C1 segment of cervical spinal cord (tissue), 14 donors: Measurements from ENCODE around the gene ISG15.

Experiments
- DNase-seq, 14 donors: peaks; one replicate each; lab custom pipeline; 2025; lab: John Stamatoyannopoulos, UW

The ISG15 gene

GRCh38 chr1:1013105-1013921, at the start of gene ISG15:
ISG15 (plus strand) TSS chr1:1013497; CDS start chr1:1013574, 77 bp downstream.
- DNase-seq, result peak in 13 of 14 donors; percentile 8 to 84 (median 63)

DNA sequence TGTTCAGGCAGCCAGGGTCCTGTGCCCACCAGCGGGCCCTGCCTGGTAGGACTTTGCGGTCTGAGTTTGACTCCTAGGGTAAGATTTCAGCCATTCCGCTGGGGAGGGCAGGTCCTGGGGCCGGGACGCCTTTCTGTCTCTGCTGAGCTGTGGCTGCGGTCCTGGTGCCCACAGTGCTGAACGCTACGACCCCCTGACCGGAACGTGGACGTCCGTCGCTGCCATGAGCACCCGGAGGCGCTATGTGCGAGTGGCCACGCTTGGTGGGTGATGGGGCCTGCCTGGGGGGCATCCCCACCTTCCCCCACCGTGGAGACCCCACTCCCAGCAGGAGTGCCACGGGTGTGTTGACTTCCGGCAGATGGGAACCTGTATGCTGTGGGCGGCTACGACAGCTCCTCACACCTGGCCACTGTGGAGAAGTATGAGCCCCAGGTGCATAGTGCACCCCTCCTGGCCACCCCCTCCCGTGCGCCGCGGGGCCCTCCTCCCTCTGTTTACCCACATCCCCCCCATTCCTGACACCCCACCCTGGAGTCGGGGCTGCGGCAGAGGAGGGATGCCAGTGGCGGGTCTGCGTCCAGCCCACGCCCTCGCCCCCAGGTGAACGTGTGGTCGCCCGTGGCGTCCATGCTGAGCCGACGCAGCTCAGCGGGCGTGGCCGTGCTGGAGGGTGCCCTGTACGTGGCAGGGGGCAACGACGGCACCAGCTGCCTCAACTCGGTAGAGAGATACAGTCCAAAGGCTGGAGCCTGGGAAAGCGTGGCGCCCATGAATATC, 49.4 kb upstream of the ISG15 start:
- no peak for DNase-seq

DNA sequence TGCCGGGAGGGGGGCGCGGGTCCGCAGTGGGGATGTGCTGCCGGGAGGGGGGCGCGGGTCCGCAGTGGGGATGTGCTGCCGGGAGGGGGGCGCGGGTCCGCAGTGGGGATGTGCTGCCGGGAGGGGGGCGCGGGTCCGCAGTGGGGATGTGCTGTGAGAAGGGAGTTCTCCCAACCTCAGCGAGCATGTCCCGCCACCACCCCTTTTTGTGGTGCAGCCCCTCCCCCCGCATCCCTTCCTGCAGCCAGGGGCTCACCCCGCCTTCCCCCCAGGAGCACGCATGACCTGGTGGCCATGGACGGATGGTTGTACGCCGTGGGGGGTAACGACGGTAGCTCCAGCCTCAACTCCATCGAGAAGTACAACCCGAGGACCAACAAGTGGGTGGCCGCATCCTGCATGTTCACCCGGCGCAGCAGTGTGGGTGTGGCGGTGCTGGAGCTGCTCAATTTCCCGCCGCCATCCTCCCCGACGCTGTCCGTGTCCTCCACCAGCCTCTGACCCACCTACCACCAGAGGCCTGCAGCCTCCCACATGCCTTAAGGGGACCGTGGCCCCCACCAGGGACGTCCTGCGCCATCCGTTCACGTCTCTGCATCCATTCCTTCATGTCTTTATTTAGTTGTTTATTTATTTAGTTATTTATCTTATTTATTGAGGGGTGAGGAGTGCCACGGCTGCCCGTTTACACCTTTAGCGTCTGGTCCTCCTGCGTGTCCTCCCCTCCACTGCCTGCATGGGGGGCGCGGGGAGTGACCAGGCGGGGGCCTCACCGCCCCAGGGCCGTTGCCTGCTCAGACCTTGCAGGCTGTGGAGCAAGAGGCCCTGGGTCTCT, 48.4 kb upstream of the ISG15 start:
- no peak for DNase-seq

GRCh38 chr1:965526-966134, 47.7 kb upstream of the ISG15 start:
- DNase-seq, result no peak

- DNase-seq, result no peak
Observed at GRCh38 chr1:966135-966703, 47.1 kb upstream of the ISG15 start, which contains the start of gene PLEKHN1. PLEKHN1 (plus strand) TSS chr1:966482; CDS start chr1:966532, 50 bp downstream.

- DNase-seq, result no peak
Observed at GRCh38 chr1:966704-967300, 46.5 kb upstream of the ISG15 start.

GRCh38 chr1:967466-968343, 45.6 kb upstream of the ISG15 start:
- no peak for DNase-seq

DNA sequence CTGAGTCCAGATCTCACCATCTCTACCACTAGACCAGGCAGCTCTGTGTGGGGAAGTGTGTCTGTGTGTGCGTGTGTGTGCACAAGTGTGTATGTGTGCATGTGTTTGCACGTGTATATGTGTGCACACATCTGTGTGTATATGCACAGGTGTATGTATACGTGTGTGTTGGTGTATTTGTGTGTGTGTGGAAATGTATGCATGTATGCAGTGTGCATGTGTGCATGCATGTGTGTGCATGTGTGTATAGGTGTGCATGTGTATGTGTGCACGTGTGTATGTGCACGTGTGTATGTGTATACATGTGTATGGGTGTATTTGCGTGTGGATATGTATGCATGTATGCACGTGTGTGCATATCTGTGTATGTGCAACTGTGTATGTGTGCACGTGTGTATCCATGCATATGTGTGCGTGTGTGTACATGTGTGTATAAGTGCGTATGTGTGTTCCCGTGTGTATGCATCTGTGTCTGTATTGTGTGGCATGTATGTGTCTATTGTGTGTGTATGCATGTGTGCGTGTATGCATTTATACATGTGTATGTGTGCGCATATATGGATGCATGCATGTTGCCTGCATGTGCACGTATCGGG, 43.9 kb upstream of the ISG15 start:
- DNase-seq, result no peak

DNA sequence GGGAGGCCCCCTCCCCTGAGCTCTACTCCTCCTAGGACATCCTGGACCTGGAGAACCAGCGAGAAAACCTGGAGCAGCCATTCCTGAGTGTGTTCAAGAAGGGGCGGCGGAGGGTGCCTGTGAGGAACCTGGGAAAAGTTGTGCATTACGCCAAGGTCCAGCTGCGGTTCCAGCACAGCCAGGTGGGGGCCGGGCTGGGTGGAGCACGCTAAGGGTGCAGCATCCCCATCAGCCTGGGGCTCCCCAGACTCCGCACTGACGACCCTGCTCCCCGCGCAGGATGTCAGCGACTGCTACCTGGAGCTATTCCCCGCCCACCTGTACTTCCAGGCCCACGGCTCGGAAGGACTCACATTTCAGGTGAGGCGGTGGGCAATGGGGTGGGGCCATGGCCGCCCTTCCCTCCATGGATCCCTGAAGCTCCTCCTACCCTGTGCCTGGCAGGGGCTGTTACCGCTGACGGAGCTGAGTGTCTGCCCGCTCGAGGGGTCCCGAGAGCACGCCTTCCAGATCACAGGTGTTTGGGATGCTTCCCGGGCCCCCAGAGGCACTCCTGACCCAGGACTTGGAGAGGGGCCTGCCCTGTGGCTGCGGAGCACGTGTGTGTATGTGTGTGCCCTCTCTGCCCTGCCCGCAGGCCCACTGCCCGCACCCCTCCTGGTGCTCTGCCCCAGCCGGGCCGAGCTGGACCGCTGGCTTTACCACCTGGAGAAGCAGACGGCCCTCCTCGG, 42.9 kb upstream of the ISG15 start:
- DNase-seq, result no peak

DNA sequence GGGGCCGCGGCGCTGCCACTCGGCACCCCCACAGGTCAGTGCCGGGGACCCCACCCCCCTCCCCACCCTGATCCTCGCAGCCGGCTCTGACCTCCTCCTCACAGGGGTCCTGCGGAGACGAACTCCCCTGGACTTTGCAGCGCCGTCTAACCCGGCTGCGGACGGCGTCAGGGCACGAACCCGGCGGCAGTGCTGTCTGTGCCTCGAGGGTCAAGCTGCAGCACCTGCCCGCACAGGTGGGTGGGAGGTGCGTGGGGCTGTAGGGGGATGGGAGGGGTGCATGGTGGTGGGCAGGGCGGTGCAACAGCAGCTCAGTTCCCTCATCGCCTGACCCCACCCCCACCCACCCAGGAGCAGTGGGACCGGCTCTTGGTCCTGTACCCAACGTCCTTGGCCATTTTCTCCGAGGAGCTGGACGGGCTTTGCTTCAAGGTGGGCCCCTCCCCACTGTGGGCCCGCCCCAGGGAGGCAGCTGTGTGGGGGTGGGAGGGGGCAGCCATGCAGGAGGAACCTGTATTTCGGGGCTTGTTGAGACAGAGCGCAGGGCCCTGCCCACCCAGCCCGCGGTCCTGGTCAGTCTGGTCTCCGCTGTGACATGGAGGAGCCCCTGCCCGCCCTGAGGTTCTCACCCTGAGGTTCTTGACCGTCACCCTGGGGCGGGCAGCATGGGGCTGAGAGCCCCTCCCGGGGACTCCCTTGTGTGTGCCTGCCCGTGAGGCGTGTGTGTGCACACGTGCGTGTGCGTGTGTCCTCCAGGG, 42.1 kb upstream of the ISG15 start:
- DNase-seq, result no peak

GRCh38 chr1:971751-972506, 41.4 kb upstream of the ISG15 start:
- no peak for DNase-seq

GRCh38 chr1:972726-973458, 40.4 kb upstream of the ISG15 start:
- no peak for DNase-seq

DNA sequence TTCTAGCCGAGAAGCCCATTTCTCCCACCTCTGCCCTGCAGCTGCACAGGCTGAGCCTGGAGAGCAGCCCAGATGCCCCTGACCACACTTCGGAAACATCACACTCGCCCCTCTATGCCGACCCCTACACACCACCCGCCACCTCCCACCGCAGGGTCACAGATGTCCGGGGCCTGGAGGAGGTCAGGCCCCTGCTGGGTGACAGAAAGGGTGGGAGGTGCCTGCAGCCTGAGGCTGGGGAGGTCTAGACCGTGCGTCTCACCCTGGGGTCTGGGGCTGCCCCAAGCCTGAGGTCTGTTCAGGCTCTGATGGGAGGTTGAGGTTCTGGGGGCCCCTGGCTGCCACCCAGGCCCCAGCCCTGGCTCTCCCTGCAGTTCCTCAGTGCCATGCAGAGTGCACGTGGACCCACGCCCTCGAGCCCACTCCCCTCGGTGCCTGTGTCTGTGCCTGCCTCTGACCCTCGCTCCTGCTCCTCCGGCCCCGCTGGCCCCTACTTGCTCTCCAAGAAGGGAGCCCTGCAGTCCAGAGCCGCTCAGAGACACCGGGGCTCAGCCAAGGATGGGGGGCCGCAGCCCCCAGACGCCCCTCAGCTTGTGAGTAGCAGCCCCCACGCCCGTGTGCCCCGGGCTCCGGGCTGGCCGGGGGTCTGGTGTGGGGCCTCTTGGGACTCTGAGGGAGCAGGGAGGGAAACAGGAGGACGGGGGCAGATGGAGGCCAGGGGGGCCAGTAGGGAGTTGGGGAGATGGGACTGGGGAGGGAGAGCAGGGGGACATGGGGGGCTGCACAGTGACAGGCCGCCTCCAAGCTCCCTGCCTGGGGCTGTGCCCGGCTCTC, 39.6 kb upstream of the ISG15 start:
- no peak for DNase-seq

GRCh38 chr1:974293-974640, 39.0 kb upstream of the ISG15 start:
- DNase-seq, result no peak

GRCh38 chr1:974687-975328, 38.5 kb upstream of the ISG15 start:
- DNase-seq, result no peak
